Measurements from ENCODE around the gene ANTXR1.

DNA sequence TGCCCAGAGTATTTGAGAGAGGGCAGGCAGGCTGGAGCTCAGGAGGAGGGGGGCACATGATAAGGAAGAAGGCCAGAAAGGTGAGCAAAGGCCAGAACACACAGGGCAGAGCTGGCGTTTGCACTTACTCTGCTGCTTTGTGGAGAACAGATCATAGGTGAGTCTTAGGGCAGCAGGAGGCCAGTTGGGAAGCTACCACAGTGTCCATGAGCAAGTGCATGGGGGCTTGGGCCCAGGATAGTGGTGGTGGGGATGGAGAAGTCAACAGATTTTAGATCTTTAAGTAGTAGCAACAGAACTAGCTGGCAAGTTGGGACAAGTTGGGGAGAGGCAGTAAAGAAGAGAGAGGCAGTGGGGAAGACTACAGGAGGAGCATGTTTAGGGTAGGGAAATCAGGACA, 168.0 kb downstream of the ANTXR1 start:
- TF ChIP-seq, protein P1, sequence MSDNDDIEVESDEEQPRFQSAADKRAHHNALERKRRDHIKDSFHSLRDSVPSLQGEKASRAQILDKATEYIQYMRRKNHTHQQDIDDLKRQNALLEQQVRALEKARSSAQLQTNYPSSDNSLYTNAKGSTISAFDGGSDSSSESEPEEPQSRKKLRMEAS (IDR thresholded peaks at IDR 0.05; ENCODE audit: insufficient read depth, insufficient read length), result no peak
- TF ChIP-seq JUN (IDR thresholded peaks at IDR 0.05; ENCODE audit: borderline replicate concordance, insufficient read depth, insufficient read length, low read depth) (no peak), MYC (IDR thresholded peaks at IDR 0.05; ENCODE audit: low read depth, low read length) (no peak), POLR2A (IDR thresholded peaks at IDR 0.05; ENCODE audit: low read depth, low read length) (no peak), EZH2 (IDR thresholded peaks at IDR 0.05; ENCODE audit: borderline replicate concordance, low read depth, low read length, severe bottlenecking) (no peak), GATA2 (IDR thresholded peaks at IDR 0.05; ENCODE audit: insufficient read depth, insufficient read length, low read depth, low read length) (no peak), POLR2AphosphoS5 (IDR thresholded peaks at IDR 0.05; ENCODE audit: insufficient read depth, low read depth, low read length) (no peak)
- TF ChIP-seq, protein P2, sequence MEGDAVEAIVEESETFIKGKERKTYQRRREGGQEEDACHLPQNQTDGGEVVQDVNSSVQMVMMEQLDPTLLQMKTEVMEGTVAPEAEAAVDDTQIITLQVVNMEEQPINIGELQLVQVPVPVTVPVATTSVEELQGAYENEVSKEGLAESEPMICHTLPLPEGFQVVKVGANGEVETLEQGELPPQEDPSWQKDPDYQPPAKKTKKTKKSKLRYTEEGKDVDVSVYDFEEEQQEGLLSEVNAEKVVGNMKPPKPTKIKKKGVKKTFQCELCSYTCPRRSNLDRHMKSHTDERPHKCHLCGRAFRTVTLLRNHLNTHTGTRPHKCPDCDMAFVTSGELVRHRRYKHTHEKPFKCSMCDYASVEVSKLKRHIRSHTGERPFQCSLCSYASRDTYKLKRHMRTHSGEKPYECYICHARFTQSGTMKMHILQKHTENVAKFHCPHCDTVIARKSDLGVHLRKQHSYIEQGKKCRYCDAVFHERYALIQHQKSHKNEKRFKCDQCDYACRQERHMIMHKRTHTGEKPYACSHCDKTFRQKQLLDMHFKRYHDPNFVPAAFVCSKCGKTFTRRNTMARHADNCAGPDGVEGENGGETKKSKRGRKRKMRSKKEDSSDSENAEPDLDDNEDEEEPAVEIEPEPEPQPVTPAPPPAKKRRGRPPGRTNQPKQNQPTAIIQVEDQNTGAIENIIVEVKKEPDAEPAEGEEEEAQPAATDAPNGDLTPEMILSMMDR (IDR thresholded peaks at IDR 0.05; ENCODE audit: extremely low read depth in 1 of 2, insufficient read depth in 1 of 2, low read depth in 1 of 2, low read length in 2 of 2), result no peak
